ENCODE results near the gene CTXN2. TPM values are rescaled to one million over a fixed set of nuclear protein-coding genes. Genes with fewer than 3 reads are reported as not detected.

The CTXN2 gene
- total and polyA plus RNA-seq, 11 donors: not detected

DNA sequence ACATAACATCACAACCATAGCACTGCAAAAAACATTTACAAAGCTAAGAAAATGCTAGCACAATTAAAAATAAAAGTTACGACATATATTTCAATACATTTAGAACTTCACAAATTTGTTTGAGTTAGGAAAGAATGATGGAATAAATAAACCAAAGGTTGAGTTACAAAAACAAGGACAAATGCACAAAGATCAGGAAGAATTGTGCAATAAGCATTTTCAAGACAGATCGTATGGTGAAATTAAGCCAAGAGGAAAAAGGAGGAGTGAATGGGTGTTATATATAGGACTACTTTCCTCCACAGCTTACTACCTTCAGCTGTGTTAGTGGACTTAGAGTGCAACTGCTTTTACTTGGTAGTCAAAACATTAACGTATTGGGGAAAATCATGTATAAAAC, 5.9 kb upstream of the CTXN2 start:
- WGBS, 4 donors: 73 to 79% (median 78%) methylated on average over 3 of the region's 3 CpGs
- intact Hi-C loops (cut with DNase I): no loop called here
- ATAC-seq: no peak

DNA sequence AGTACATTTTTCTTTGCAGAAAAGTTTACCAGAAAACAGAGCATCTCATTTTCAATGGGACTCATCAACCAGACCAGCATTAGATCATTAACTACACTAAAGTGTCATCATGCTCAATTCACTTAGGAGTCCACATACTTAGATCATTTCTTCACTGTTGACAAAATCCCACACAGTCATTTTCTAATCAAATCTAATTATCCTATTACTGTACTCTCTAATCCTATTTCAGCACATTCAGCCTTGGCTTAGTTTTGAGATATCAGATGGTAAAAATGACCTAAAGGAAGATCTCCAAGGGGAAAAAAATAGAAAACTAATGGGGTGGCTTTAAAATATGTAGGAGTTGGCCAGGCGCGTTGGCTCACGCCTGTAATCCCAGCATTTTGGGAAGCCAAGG, 5.2 kb upstream of the CTXN2 start:
- DNase-seq (no peak), ATAC-seq (no peak)
- Histone ChIP-seq H3K4me3 (no peak overlapping the region), H3K4me1 (peaks cover 0 to 2% (median 0%) of the 10 kb centered on the region in 12 donors), H3K27me3 (peaks cover 0 to 7% (median 0%) of the 10 kb centered on the region in 9 donors), H3K36me3 (no peaks in the 10 kb centered on the region), H3K9me3 (no peaks in the 10 kb centered on the region), H3K27ac (no peak overlapping the region)
- 93 to 95% (median 95%) methylated on average over 3 of the region's 3 CpGs for WGBS, 4 donors
- intact Hi-C loops (cut with DNase I): no loop called here
- TF ChIP-seq, protein P1, sequence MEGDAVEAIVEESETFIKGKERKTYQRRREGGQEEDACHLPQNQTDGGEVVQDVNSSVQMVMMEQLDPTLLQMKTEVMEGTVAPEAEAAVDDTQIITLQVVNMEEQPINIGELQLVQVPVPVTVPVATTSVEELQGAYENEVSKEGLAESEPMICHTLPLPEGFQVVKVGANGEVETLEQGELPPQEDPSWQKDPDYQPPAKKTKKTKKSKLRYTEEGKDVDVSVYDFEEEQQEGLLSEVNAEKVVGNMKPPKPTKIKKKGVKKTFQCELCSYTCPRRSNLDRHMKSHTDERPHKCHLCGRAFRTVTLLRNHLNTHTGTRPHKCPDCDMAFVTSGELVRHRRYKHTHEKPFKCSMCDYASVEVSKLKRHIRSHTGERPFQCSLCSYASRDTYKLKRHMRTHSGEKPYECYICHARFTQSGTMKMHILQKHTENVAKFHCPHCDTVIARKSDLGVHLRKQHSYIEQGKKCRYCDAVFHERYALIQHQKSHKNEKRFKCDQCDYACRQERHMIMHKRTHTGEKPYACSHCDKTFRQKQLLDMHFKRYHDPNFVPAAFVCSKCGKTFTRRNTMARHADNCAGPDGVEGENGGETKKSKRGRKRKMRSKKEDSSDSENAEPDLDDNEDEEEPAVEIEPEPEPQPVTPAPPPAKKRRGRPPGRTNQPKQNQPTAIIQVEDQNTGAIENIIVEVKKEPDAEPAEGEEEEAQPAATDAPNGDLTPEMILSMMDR (IDR thresholded peaks at IDR 0.05): no peak
- no peak for TF ChIP-seq POLR2A (IDR thresholded peaks at IDR 0.05)

More for the DNA sequence above, 5.9 kb upstream of the CTXN2 start:
- Histone ChIP-seq H3K27ac (no peak overlapping the region), H3K27me3 (peaks cover 0 to 7% (median 0%) of the 10 kb centered on the region in 9 donors), H3K4me1 (no peaks in the 10 kb centered on the region), H3K9me3 (no peaks in the 10 kb centered on the region), H3K4me3 (no peak overlapping the region), H3K36me3 (no peaks in the 10 kb centered on the region)
- TF ChIP-seq POLR2A (IDR thresholded peaks at IDR 0.05): no peak
- TF ChIP-seq, protein P1 (IDR thresholded peaks at IDR 0.05): no peak
- no peak for DNase-seq

DNA sequence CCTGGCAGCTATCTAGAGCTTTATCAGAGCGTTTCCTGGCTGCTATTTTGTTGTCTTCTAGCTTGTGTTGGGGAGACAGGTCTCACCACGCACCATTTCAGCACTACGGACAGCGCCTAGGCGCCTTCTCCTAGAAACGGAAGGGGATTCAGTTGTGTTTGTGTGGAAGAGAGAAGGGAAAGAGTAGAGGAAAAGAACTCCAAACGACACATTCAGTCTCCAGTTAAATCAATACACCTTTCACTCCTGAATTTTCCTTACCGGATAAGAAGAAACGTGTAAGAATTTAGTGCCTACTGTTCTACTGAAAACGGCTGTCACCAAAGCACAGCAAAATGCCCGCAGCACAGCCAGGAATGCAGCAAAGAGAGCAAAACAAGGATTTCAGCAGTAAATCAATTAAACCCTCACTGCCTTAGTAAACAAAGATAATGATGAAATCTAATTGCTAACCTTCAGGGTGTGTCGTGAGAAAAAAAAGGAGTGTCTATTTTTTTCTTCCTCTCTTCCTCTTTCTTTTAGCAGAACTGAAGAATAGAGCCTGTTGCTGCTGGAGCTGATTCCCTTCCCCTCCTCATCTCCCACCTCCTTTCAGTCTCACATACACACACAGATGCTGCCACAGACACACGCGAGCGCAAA, 412 bp upstream of the CTXN2 start:
- Histone ChIP-seq H3K9me3 (no peaks in the 10 kb centered on the region), H3K27me3 (peaks cover 0 to 28% (median 6%) of the 10 kb centered on the region in 9 donors), H3K4me3 (no peak overlapping the region), H3K4me1 (peaks cover 0 to 7% (median 0%) of the 10 kb centered on the region in 12 donors), H3K36me3 (no peaks in the 10 kb centered on the region), H3K27ac (no peak overlapping the region)
- intact Hi-C loops (cut with DNase I): no loop called here
- DNase-seq: peak; percentile 45 to 75 (median 64)
- TF ChIP-seq, protein P1 (IDR thresholded peaks at IDR 0.05): no peak
- no peak for TF ChIP-seq POLR2A (IDR thresholded peaks at IDR 0.05)
- ATAC-seq: peak in 2 of 4 donors; percentile 64 to 68
- WGBS, 4 donors: 4 to 6% (median 5%) methylated on average over 15 of the region's 15 CpGs

DNA sequence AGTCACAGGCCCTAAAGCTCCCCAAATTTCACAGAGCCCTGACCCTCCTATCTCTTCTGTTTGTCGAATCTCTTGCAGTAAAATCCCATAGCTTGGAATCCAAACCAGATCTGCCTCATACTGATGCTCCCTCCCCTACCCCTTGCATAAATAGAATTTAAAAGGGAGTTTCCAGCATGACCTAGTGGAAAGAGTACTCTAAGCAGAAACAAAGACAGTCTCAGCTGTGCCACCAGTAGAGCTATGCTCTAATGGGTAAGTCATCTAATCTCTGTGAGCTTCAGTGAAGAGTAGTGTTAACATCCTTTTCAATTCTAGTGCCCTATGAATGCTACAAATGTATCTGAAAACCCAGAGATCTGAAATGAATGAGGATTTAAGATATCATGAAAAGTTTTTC, 10.6 kb downstream of the CTXN2 start:
- ATAC-seq (no peak), DNase-seq (no peak)
- H3K36me3 ChIP-seq: no peaks in the 10 kb centered on the region
- no peak overlapping the region for H3K27ac ChIP-seq
- H3K4me1 ChIP-seq: no peaks in the 10 kb centered on the region
- intact Hi-C loops (cut with DNase I): no loop called here
- H3K9me3 ChIP-seq: no peaks in the 10 kb centered on the region
- peaks cover 0 to 6% (median 0%) of the 10 kb centered on the region in 9 donors for H3K27me3 ChIP-seq
- 48 to 75% (median 64%) methylated on average over 1 of the region's 1 CpG for WGBS, 4 donors
- H3K4me3 ChIP-seq: no peak overlapping the region
- no peak for TF ChIP-seq POLR2A (IDR thresholded peaks at IDR 0.05)
- TF ChIP-seq, protein P1 (IDR thresholded peaks at IDR 0.05): no peak

Measured in heart left ventricle (tissue), 16 donors.